ENCODE data around the gene ILF3.

DNA sequence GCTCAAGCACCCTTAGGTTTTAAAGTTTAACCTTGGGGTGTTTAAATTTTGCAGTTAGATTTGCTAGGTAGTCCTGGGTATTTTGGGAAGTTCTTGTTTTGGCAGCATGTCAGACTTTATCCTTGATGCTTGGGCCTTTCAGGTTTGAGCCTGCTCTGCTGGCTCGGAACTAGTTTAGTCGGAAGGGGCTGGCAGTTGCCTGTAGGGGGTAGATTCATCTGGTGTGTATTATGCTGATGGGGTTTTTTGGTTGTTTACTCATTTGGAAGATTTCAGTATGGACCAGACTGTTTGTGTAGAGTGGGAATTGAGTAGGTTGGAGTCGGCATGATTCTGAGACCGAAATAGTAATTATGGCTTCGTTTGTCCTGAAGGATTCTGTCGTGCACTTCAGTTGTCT lies 15.1 kb downstream of the ILF3 start:
- TF ChIP-seq, protein P1, sequence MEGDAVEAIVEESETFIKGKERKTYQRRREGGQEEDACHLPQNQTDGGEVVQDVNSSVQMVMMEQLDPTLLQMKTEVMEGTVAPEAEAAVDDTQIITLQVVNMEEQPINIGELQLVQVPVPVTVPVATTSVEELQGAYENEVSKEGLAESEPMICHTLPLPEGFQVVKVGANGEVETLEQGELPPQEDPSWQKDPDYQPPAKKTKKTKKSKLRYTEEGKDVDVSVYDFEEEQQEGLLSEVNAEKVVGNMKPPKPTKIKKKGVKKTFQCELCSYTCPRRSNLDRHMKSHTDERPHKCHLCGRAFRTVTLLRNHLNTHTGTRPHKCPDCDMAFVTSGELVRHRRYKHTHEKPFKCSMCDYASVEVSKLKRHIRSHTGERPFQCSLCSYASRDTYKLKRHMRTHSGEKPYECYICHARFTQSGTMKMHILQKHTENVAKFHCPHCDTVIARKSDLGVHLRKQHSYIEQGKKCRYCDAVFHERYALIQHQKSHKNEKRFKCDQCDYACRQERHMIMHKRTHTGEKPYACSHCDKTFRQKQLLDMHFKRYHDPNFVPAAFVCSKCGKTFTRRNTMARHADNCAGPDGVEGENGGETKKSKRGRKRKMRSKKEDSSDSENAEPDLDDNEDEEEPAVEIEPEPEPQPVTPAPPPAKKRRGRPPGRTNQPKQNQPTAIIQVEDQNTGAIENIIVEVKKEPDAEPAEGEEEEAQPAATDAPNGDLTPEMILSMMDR (IDR thresholded peaks at IDR 0.05), result no peak
- TF ChIP-seq TCF7L2 (IDR thresholded peaks at IDR 0.05; ENCODE audit: low read depth, low read length), result no peak
- TF ChIP-seq SIN3A (IDR thresholded peaks at IDR 0.05; ENCODE audit: borderline replicate concordance, insufficient read depth, low read depth, low read length), result no peak
